Adipocyte (in vitro differentiated cells): ENCODE measurements around the gene DLL4.
"Not testable (repeated sequence)": the region's sequence is repeated elsewhere in the genome, so short reads cannot be mapped to it uniquely, and the experiment has no call there.

ENCODE experiments used
- DNase-seq: peaks from one replicate; pipeline ENCODE4 v3.0.0-alpha.2; 2015; ENCODE audit warnings: low read depth
- H3K27me3 ChIP-seq: replicated peaks from 2 replicates; pipeline ENCODE4 v1.7.0; 2013; ENCODE audit warnings: mild to moderate bottlenecking, low read length, moderate library complexity; ENCODE audit not compliant: control insufficient read depth, insufficient read depth
- H3K36me3 ChIP-seq: 2 replicates; pipeline ENCODE4 v1.7.0; 2013; ENCODE audit warnings: low read length, mild to moderate bottlenecking, moderate library complexity; ENCODE audit not compliant: control insufficient read depth, insufficient read depth, severe bottlenecking
- H3K4me1 ChIP-seq: 2 replicates; pipeline ENCODE4 v1.7.0; 2013; ENCODE audit warnings: mild to moderate bottlenecking, low read length, moderate library complexity; ENCODE audit not compliant: control insufficient read depth, insufficient read depth
- H3K4me3 ChIP-seq: 2 replicates; pipeline ENCODE4 v1.7.0; 2013; ENCODE audit warnings: mild to moderate bottlenecking, low read length, moderate library complexity
- H3K9ac ChIP-seq: 2 replicates; pipeline ENCODE4 v1.7.0; 2013; ENCODE audit warnings: mild to moderate bottlenecking, low read length, moderate library complexity
- H3K9me3 ChIP-seq: 2 replicates; pipeline ENCODE4 v1.7.0; 2013; ENCODE audit warnings: mild to moderate bottlenecking, low read length, moderate library complexity; ENCODE audit not compliant: control insufficient read depth

DLL4 gene

GRCh38 chr15:40958723-40959122, 29.6 kb downstream of the DLL4 start:
- H3K4me1 ChIP-seq = peaks cover 3% of the 10 kb centered on the region

GRCh38 chr15:40959331-40960141, 30.4 kb downstream of the DLL4 start:
- Histone ChIP-seq H3K9me3 (no peaks in the 10 kb centered on the region), H3K4me1 (no peaks in the 10 kb centered on the region), H3K9ac (no peak overlapping the region), H3K36me3 (peaks cover 11% of the 10 kb centered on the region), H3K4me3 (no peak overlapping the region), H3K27me3 (peaks cover 10% of the 10 kb centered on the region)
- DNase-seq = no peak

More at GRCh38 chr15:40958723-40959122, 29.6 kb downstream of the DLL4 start:
- Histone ChIP-seq H3K4me3 (no peak overlapping the region), H3K36me3 (peaks cover 11% of the 10 kb centered on the region), H3K9me3 (no peaks in the 10 kb centered on the region), H3K27me3 (peaks cover 10% of the 10 kb centered on the region), H3K9ac (no peak overlapping the region)
- DNase-seq = no peak

- Histone ChIP-seq H3K9ac (no peak overlapping the region), H3K9me3 (no peaks in the 10 kb centered on the region), H3K27me3 (peaks cover 10% of the 10 kb centered on the region), H3K36me3 (peaks cover 6% of the 10 kb centered on the region), H3K4me3 (no peak overlapping the region), H3K4me1 (no peaks in the 10 kb centered on the region)
- no peak for DNase-seq
Measured at GRCh38 chr15:40960151-40960885, 31.2 kb downstream of the DLL4 start.

GRCh38 chr15:40960925-40961324, 31.8 kb downstream of the DLL4 start:
- Histone ChIP-seq H3K27me3 (peaks cover 10% of the 10 kb centered on the region), H3K4me3 (no peak overlapping the region), H3K9me3 (no peaks in the 10 kb centered on the region), H3K9ac (no peak overlapping the region), H3K4me1 (peaks cover under 1% of the 10 kb centered on the region), H3K36me3 (peaks cover under 1% of the 10 kb centered on the region)
- DNase-seq = no peak

- H3K9me3 ChIP-seq, H3K9ac ChIP-seq, H3K27me3 ChIP-seq, H3K4me1 ChIP-seq, DNase-seq, H3K36me3 ChIP-seq, H3K4me3 ChIP-seq: not testable (repeated sequence)
Measured at GRCh38 chr15:40961740-40962139, 32.6 kb downstream of the DLL4 start.

- H3K4me3 ChIP-seq, H3K36me3 ChIP-seq, DNase-seq, H3K9me3 ChIP-seq, H3K9ac ChIP-seq, H3K27me3 ChIP-seq: not testable (repeated sequence)
- H3K4me1 ChIP-seq = peaks cover 12% of the 10 kb centered on the region
Measured at GRCh38 chr15:40962317-40962716, 33.2 kb downstream of the DLL4 start.

- Histone ChIP-seq H3K36me3 (no peaks in the 10 kb centered on the region), H3K9me3 (no peaks in the 10 kb centered on the region), H3K27me3 (peaks cover 10% of the 10 kb centered on the region), H3K9ac (no peak overlapping the region), H3K4me3 (no peak overlapping the region), H3K4me1 (peaks cover 12% of the 10 kb centered on the region)
- DNase-seq = no peak
Measured at GRCh38 chr15:40963201-40963600, 34.1 kb downstream of the DLL4 start.

- Histone ChIP-seq H3K36me3 (no peaks in the 10 kb centered on the region), H3K4me1 (peaks cover 12% of the 10 kb centered on the region), H3K9ac (no peak overlapping the region), H3K27me3 (peaks cover 10% of the 10 kb centered on the region), H3K9me3 (no peaks in the 10 kb centered on the region), H3K4me3 (no peak overlapping the region)
- DNase-seq = no peak
Measured at GRCh38 chr15:40964006-40964405, 34.9 kb downstream of the DLL4 start.

GRCh38 chr15:40964634-40965033, 35.5 kb downstream of the DLL4 start:
- Histone ChIP-seq H3K4me1 (peaks cover 12% of the 10 kb centered on the region), H3K4me3 (no peak overlapping the region), H3K9me3 (no peaks in the 10 kb centered on the region), H3K36me3 (no peaks in the 10 kb centered on the region), H3K27me3 (peaks cover 10% of the 10 kb centered on the region), H3K9ac (no peak overlapping the region)
- no peak for DNase-seq

GRCh38 chr15:40968290-40969085, 39.3 kb downstream of the DLL4 start:
- H3K4me1 ChIP-seq = peaks cover 12% of the 10 kb centered on the region
- H3K27me3 ChIP-seq = peaks cover 1% of the 10 kb centered on the region
- H3K9me3 ChIP-seq = no peaks in the 10 kb centered on the region
- H3K4me3 ChIP-seq = no peak overlapping the region
- no peak for DNase-seq
- H3K36me3 ChIP-seq = no peaks in the 10 kb centered on the region
- H3K9ac ChIP-seq = no peak overlapping the region

GRCh38 chr15:40969363-40969762, 40.2 kb downstream of the DLL4 start:
- no peak for DNase-seq
- Histone ChIP-seq H3K9ac (no peak overlapping the region), H3K4me1 (peaks cover 12% of the 10 kb centered on the region), H3K36me3 (no peaks in the 10 kb centered on the region), H3K4me3 (no peak overlapping the region), H3K27me3 (no peaks in the 10 kb centered on the region), H3K9me3 (no peaks in the 10 kb centered on the region)
